DMS114 treated with DMSO at 0.1 percent for 48 hours (cell line): ENCODE data around the gene SRPK2.
"Not testable (repeated sequence)": the region's sequence is repeated elsewhere in the genome, so short reads cannot be mapped to it uniquely, and the experiment has no call there.

Experiments used
- DNase-seq: peaks from one replicate; lab custom pipeline; 2025; ENCODE audit not compliant: unreplicated experiment; lab: John Stamatoyannopoulos, UW

SRPK2 gene

DNA sequence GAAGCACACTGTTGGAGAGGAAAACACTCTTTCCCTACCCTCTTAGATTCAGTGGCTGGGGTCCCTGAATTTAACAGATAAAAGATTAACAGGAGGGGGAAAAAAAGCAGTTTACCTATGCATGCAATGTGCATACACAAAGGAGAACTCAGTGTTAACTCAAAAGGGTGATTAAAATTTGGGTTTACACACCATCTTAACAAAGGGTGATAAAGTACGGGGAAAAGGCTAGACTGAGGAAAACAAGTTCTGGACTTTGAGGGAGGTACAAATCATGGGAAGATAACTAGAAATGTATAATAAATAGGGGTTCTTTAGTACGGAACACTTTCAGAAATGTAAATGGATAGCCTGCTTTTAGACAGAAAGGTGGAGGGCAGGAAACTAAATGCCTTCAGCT lies 83.1 kb downstream of the SRPK2 start:
- no peak for DNase-seq

- DNase-seq, result no peak
Observed at GRCh38 chr7:105304040-105304895, 84.5 kb downstream of the SRPK2 start.

DNA sequence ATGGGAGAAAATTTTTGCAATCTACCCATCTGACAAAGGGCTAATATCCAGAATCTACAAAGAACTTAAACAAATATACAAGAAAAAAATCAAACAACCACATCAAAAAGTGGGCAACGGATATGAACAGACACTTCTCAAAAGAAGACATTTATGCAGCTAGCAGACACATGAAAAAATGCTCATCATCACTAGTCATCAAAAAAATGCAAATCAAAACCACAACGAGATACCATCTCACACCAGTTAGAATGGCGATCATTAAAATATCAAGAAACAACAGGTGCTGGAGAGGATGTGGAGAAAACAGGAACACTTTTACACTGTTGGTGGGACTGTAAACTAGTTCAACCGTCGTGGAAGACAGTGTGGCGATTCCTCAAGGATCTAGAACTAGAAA lies 88.1 kb downstream of the SRPK2 start:
- not testable (repeated sequence) for DNase-seq

GRCh38 chr7:105298439-105298894 lies 90.3 kb downstream of the SRPK2 start:
- no peak for DNase-seq

DNA sequence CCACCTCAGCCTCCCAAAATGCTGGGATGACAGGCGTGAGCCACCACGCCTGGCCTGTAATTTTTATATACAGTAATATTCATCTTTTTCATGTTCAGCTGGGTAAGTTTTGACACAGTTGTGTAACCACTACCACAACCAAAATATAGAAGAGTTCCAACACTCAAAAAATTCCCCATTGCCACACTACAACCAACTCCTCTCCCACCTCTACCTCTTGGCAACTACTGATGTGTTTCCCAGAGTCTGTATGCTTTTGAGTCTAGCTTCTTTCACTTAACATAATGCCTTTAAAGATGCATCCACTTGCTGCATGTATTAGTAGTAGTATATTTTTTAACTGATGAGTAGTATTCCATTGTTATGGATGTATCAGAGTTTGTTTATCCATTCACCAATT lies 90.7 kb downstream of the SRPK2 start:
- DNase-seq, result no peak

DNA sequence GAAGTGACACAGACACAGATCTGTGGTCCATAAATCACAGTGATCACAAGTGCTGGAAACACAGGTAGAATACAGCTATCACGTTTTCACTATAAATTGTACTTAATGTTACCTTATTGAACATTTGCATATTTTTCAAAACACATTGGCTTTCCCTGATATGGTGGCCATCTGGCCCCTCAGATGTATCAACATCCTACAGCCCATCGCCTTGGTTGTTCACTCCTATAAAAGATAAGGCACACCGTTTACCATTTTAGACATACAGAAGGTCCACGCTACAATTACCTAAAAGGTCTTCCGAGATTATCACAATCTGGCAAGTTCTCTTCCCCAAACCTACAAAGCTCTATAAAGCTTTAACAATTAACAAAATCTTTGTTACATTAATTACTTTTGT lies 91.4 kb downstream of the SRPK2 start:
- no peak for DNase-seq

GRCh38 chr7:105296491-105296890 lies 92.2 kb downstream of the SRPK2 start:
- no peak for DNase-seq

- DNase-seq, result no peak
Observed at GRCh38 chr7:105295596-105296352, 92.9 kb downstream of the SRPK2 start.

DNA sequence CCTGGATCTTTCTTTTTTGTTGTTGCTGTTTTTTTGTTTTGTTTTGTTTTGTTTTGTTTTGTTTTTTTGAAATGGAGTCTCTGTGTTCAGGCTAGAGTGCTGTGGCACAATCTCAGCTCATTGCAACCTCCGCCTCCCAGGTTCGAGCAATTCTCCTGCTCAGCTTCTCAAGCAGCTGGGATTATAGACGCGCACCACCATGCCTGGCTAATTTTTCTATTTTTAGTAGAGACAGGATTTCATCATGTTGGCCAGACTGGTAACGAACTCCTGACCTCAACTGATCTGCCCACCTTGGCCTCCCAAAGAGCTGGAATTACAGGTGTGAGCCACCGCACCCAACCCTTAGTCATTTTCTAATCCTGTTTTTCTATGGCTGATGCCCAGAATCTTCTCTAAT lies 94.2 kb downstream of the SRPK2 start:
- not testable (repeated sequence) for DNase-seq

DNA sequence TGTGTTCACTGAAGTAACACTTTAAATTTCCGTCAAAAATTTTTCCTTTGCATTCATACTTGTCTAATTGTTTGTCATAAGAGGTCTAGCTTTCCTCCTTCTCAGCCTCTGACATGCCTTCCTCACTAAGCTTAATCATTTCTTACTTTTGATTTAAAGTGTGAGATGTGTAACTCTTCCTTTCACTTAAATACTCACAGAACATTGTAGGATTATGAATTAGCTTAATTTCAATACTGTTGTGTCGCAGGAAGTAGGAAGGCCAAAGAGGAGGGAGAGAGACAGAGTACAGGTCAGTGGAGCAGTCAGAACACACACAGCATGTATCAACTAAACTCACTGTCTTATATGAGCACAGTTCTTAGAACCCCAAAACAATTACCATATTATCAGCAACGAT lies 99.0 kb downstream of the SRPK2 start:
- no peak for DNase-seq

DNA sequence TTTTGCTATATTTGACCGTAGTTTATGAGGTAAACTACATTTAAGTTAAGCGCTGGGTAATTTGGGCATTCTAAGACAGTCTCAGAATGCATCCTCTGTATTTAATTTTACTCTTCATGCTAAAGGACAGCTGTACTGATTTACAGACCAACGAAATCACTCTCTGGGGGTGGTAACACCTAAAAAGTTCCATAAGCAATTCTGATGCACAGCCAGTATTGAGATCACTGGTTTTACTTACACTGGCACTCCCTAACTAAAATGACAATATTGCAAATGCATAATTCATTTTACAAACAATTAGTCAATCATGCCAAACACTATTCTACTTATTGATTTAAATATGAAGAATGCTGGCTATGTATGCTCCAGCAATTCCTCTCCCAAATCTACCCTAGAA lies 102.3 kb downstream of the SRPK2 start:
- no peak for DNase-seq

- DNase-seq, result no peak
Observed at GRCh38 chr7:105285118-105285874, 103.4 kb downstream of the SRPK2 start.

GRCh38 chr7:105284014-105284413 lies 104.7 kb downstream of the SRPK2 start:
- no peak for DNase-seq

GRCh38 chr7:105281966-105282365 lies 106.8 kb downstream of the SRPK2 start:
- DNase-seq, result no peak

DNA sequence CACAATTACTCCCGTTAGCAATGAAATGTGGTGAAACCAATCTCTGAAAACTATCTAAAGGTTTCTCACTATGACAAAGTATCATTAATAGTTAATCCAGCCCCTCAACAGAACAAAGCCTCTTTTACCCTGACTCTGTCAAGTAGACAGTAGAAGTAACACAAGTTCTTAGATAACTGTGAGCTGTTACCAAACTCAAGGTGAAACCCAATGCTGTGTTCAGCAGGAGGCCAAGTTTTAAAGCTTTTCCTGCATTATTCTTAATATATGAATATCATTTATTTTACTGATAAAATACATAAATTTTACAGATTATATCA lies 109.1 kb downstream of the SRPK2 start:
- no peak for DNase-seq

GRCh38 chr7:105278973-105279687 lies 109.6 kb downstream of the SRPK2 start:
- DNase-seq, result no peak

GRCh38 chr7:105278565-105278964 lies 110.2 kb downstream of the SRPK2 start:
- DNase-seq, result no peak

DNA sequence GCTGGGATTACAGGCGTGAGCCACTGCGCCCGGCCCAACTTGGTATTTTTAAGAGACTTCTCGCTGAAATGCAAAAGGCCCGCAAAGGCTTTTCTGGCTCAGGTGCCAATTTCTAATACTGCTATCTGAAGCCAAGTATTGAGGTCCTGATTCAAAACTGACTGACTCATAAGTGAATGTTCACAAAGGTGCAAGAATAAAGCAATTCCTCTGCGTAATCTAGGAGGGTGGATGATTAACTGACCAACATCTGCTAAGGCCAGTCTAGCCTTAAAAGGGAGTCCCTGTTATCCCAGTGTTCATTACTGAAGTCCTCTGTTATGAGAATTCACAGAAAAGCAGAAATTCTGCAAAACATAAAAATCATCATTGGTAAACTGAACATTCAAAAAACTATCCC lies 111.4 kb downstream of the SRPK2 start:
- no peak for DNase-seq

DNA sequence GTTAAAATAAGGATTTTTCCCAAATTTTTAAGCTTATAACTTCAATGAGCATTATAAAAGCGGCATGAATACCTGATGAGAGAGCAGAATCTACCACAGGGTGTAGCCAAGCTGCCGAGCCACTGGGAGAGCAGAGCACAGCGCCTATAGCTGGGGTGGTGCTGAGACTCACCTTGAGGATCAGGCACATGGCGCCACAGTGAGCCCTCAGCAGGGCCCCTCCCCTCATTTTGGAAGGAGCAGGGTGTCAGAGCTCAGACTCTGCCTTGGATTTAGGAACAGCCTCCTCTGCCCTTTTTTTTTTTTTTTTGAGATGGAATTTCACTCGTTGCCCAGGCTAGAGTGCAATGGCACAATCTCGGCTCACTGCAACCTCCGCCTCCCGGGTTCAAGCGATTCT lies 118.6 kb downstream of the SRPK2 start:
- DNase-seq, result no peak

DNA sequence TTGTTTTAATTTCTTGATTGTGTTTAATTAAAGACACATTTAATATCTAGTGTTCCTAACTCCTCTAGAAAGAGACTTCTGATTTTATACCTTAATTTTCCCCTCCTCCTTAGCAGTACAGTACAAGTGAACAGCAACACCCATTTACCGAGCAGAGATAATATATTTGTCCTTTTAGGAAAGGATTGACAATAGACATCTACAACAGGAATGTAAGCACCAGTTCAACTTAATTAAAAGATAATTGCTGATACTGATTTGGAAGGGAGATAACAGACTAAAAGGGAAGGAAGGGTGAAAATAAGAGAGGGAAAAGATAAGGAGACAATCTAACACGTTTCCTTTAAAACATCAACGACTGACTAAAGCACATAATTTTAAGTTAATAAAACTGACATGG lies 119.3 kb downstream of the SRPK2 start:
- no peak for DNase-seq
